ENCODE measurements around the gene GDF7. TPM values are rescaled to one million over a fixed set of nuclear protein-coding genes. Genes with fewer than 3 reads are reported as not detected.

Gene GDF7
- total and polyA plus RNA-seq, 4 donors = 4.1 to 16.4 (median 15.7) TPM

GRCh38 chr2:20661421-20662307, 5.3 kb upstream of the GDF7 start:
- Histone ChIP-seq H3K4me1 (ENCODE audit: control insufficient read depth in 1 of 2, insufficient read depth in 2 of 2, low read length in 2 of 2) (no peaks in the 10 kb centered on the region), H3K9me3 (ENCODE audit: control insufficient read depth, low read length) (no peaks in the 10 kb centered on the region), H3K27ac (ENCODE audit: low read depth in 1 of 2, low read length in 2 of 2) (no peak overlapping the region), H3K4me3 (ENCODE audit: low read length in 2 of 2) (no peak overlapping the region), H3K27me3 (ENCODE audit: control insufficient read depth in 1 of 2, insufficient read depth in 2 of 2, low read length in 1 of 2) (no peaks in the 10 kb centered on the region), H3K36me3 (ENCODE audit: control insufficient read depth in 1 of 2, insufficient read depth in 2 of 2, low read length in 1 of 2) (no peaks in the 10 kb centered on the region)
- WGBS, 2 donors = 31 to 32% methylated on average over 11 of the region's 11 CpGs
- ATAC-seq (ENCODE audit: low FRiP score) (peak; percentile 87), DNase-seq (peak in 1 of 2 donors; percentile 67)
- intact Hi-C loops (cut with DNase I) = loop anchor here (2.0 to 5.0 kb wide), 4 partner anchors 301 to 456 kb away; partner anchors contain the start of gene APOB (in 1 of the 2)

- Histone ChIP-seq H3K27me3 (ENCODE audit: control insufficient read depth in 1 of 2, insufficient read depth in 2 of 2, low read length in 1 of 2) (no peaks in the 10 kb centered on the region), H3K4me1 (ENCODE audit: control insufficient read depth in 1 of 2, insufficient read depth in 2 of 2, low read length in 2 of 2) (no peaks in the 10 kb centered on the region), H3K36me3 (ENCODE audit: control insufficient read depth in 1 of 2, insufficient read depth in 2 of 2, low read length in 1 of 2) (no peaks in the 10 kb centered on the region), H3K9me3 (ENCODE audit: control insufficient read depth, low read length) (no peaks in the 10 kb centered on the region), H3K4me3 (ENCODE audit: low read length in 2 of 2) (no peak overlapping the region), H3K27ac (ENCODE audit: low read depth in 1 of 2, low read length in 2 of 2) (no peak overlapping the region)
- DNase-seq = peak in 1 of 2 donors; percentile 29
- WGBS, 2 donors = 84 to 87% methylated on average over 5 of the region's 5 CpGs
- no peak for ATAC-seq (ENCODE audit: low FRiP score)
- intact Hi-C loops (cut with DNase I) = loop anchor here (5.0 kb wide), 3 partner anchors 300 to 455 kb away; partner anchors contain the start of gene APOB (in 1 of the 2)
Measured at GRCh38 chr2:20662308-20662937, 4.5 kb upstream of the GDF7 start.

GRCh38 chr2:20663196-20664070, 3.5 kb upstream of the GDF7 start:
- Histone ChIP-seq H3K9me3 (ENCODE audit: control insufficient read depth, low read length) (no peaks in the 10 kb centered on the region), H3K4me3 (ENCODE audit: low read length in 2 of 2) (no peak overlapping the region), H3K36me3 (ENCODE audit: control insufficient read depth in 1 of 2, insufficient read depth in 2 of 2, low read length in 1 of 2) (no peaks in the 10 kb centered on the region), H3K4me1 (ENCODE audit: control insufficient read depth in 1 of 2, insufficient read depth in 2 of 2, low read length in 2 of 2) (no peaks in the 10 kb centered on the region), H3K27ac (ENCODE audit: low read depth in 1 of 2, low read length in 2 of 2) (no peak overlapping the region), H3K27me3 (ENCODE audit: control insufficient read depth in 1 of 2, insufficient read depth in 2 of 2, low read length in 1 of 2) (no peaks in the 10 kb centered on the region)
- 78 to 80% methylated on average over 7 of the region's 7 CpGs for WGBS, 2 donors
- ATAC-seq (ENCODE audit: low FRiP score) (no peak), DNase-seq (peak in 1 of 2 donors; percentile 29)
- intact Hi-C loops (cut with DNase I) = loop anchor here (5.0 kb wide), 3 partner anchors 299 to 454 kb away; partner anchors contain the start of gene APOB (in 1 of the 2)

- 89 to 95% methylated on average over 2 of the region's 2 CpGs for WGBS, 2 donors
- ATAC-seq (ENCODE audit: low FRiP score) = no peak
- Histone ChIP-seq H3K4me1 (ENCODE audit: control insufficient read depth in 1 of 2, insufficient read depth in 2 of 2, low read length in 2 of 2) (no peaks in the 10 kb centered on the region), H3K9me3 (ENCODE audit: control insufficient read depth, low read length) (no peaks in the 10 kb centered on the region), H3K36me3 (ENCODE audit: control insufficient read depth in 1 of 2, insufficient read depth in 2 of 2, low read length in 1 of 2) (no peaks in the 10 kb centered on the region), H3K27ac (ENCODE audit: low read depth in 1 of 2, low read length in 2 of 2) (no peak overlapping the region), H3K4me3 (ENCODE audit: low read length in 2 of 2) (no peak overlapping the region), H3K27me3 (ENCODE audit: control insufficient read depth in 1 of 2, insufficient read depth in 2 of 2, low read length in 1 of 2) (no peaks in the 10 kb centered on the region)
- intact Hi-C loops (cut with DNase I) = loop anchor here (5.0 kb wide), 3 partner anchors 298 to 453 kb away; partner anchors contain the start of gene APOB (in 1 of the 2)
- no peak for DNase-seq
Measured at GRCh38 chr2:20664071-20664390, 2.9 kb upstream of the GDF7 start.

- no peaks in the 10 kb centered on the region for H3K27me3 ChIP-seq (ENCODE audit: control insufficient read depth in 1 of 2, insufficient read depth in 2 of 2, low read length in 1 of 2)
Measured at GRCh38 chr2:20664431-20665242, 2.3 kb upstream of the GDF7 start.

GRCh38 chr2:20665243-20666004, 1.5 kb upstream of the GDF7 start:
- peak overlapping the region; percentile 91 to 96 for H3K27ac ChIP-seq (ENCODE audit: low read depth in 1 of 2, low read length in 2 of 2)
- peak overlapping the region; percentile 33 to 74 for H3K4me3 ChIP-seq (ENCODE audit: low read length in 2 of 2)
- peak in 1 of 2 donors; percentile 52 for DNase-seq
- intact Hi-C loops (cut with DNase I) = loop anchor here in 1 of 2 donors (2.0 kb wide), 1 partner anchor 297 kb away; no protein-coding TSS in a partner anchor
- H3K36me3 ChIP-seq (ENCODE audit: control insufficient read depth in 1 of 2, insufficient read depth in 2 of 2, low read length in 1 of 2) = no peaks in the 10 kb centered on the region
- H3K4me1 ChIP-seq (ENCODE audit: control insufficient read depth in 1 of 2, insufficient read depth in 2 of 2, low read length in 2 of 2) = no peaks in the 10 kb centered on the region
- H3K9me3 ChIP-seq (ENCODE audit: control insufficient read depth, low read length) = no peaks in the 10 kb centered on the region
- no peaks in the 10 kb centered on the region for H3K27me3 ChIP-seq (ENCODE audit: control insufficient read depth in 1 of 2, insufficient read depth in 2 of 2, low read length in 1 of 2)
- no peak for ATAC-seq (ENCODE audit: low FRiP score)
- WGBS, 2 donors = 2 to 4% methylated on average over 49 of the region's 49 CpGs

More at GRCh38 chr2:20664431-20665242, 2.3 kb upstream of the GDF7 start:
- H3K4me1 ChIP-seq (ENCODE audit: control insufficient read depth in 1 of 2, insufficient read depth in 2 of 2, low read length in 2 of 2) = no peaks in the 10 kb centered on the region
- H3K9me3 ChIP-seq (ENCODE audit: control insufficient read depth, low read length) = no peaks in the 10 kb centered on the region
- no peak for DNase-seq
- 62 to 63% methylated on average over 17 of the region's 17 CpGs for WGBS, 2 donors
- no peaks in the 10 kb centered on the region for H3K36me3 ChIP-seq (ENCODE audit: control insufficient read depth in 1 of 2, insufficient read depth in 2 of 2, low read length in 1 of 2)
- H3K4me3 ChIP-seq (ENCODE audit: low read length in 2 of 2) = peak overlapping the region; percentile 33 to 74
- H3K27ac ChIP-seq (ENCODE audit: low read depth in 1 of 2, low read length in 2 of 2) = no peak overlapping the region
- ATAC-seq (ENCODE audit: low FRiP score) = no peak
- intact Hi-C loops (cut with DNase I) = loop anchor here (5.0 kb wide), 3 partner anchors 298 to 453 kb away; partner anchors contain the start of gene APOB (in 1 of the 2)

GRCh38 chr2:20666005-20666303, 990 bp upstream of the GDF7 start:
- intact Hi-C loops (cut with DNase I) = loop anchor here in 1 of 2 donors (2.0 kb wide), 1 partner anchor 297 kb away; no protein-coding TSS in a partner anchor
- Histone ChIP-seq H3K4me1 (ENCODE audit: control insufficient read depth in 1 of 2, insufficient read depth in 2 of 2, low read length in 2 of 2) (no peaks in the 10 kb centered on the region), H3K27me3 (ENCODE audit: control insufficient read depth in 1 of 2, insufficient read depth in 2 of 2, low read length in 1 of 2) (no peaks in the 10 kb centered on the region), H3K36me3 (ENCODE audit: control insufficient read depth in 1 of 2, insufficient read depth in 2 of 2, low read length in 1 of 2) (no peaks in the 10 kb centered on the region), H3K27ac (ENCODE audit: low read depth in 1 of 2, low read length in 2 of 2) (peak overlapping the region; percentile 91 to 96), H3K4me3 (ENCODE audit: low read length in 2 of 2) (peak overlapping the region; percentile 33 to 74), H3K9me3 (ENCODE audit: control insufficient read depth, low read length) (no peaks in the 10 kb centered on the region)
- WGBS, 2 donors = 0% methylated on average over 29 to 34 of the region's 34 CpGs
- peak; percentile 41 for ATAC-seq (ENCODE audit: low FRiP score)
- DNase-seq = no peak
